GM21529 (cell line): ENCODE results near the gene SP1.
"Not testable (repeated sequence)": the region's sequence is repeated elsewhere in the genome, so short reads cannot be mapped to it uniquely, and the experiment has no call there.

Experiments used
- ATAC-seq: cut with Tn5 transposase; IDR thresholded peaks from one replicate; pipeline ENCODE4 v1.9.1; 2021; ENCODE audit not compliant: unreplicated experiment

SP1 gene

DNA sequence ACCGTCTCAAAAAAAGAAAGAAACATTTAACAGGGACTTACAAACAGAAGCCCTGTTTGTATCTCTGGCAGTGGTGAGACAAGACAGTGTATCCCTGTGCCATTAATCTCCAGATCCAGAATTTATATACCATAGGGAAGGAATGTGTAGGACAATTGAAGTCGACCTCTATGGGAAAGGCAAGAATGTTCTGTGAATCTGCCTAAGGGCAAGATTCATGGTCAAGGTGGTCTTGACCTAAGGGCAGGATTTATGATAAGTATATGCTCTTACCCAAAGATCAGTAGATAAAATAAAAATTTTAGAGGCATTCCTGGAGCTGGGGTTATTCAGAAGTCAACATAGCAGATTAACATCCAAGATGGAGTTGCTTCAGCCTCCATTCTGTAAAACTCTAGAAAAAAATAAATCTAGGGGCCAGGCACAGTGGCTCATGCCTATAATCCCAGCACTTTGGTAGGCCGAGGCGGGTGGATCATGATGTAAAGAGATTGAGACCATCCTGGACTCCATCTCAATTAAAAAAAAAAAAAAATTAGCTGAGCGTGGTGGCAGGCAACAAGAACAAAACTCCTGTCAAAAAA is 21.0 kb upstream of the SP1 start:
- no peak for ATAC-seq

DNA sequence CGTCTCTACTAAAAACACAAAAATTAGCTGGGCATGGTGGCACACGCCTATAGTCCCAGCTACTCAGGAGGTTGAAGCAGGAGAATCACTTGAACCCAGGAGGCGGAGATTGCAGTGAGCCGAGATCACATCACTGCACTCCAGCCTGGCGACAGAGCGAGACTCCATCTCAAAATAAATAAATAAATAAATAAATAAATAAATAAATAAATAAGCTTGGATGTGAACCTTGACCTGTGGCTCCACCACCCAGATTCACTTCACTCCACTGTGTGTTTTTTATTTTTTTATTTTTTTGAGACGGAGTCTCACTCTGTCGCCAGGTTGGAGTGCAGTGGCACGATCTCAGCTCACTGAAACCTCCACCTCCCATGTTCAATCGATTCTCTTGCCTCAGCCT is 18.3 kb upstream of the SP1 start:
- not testable (repeated sequence) for ATAC-seq

DNA sequence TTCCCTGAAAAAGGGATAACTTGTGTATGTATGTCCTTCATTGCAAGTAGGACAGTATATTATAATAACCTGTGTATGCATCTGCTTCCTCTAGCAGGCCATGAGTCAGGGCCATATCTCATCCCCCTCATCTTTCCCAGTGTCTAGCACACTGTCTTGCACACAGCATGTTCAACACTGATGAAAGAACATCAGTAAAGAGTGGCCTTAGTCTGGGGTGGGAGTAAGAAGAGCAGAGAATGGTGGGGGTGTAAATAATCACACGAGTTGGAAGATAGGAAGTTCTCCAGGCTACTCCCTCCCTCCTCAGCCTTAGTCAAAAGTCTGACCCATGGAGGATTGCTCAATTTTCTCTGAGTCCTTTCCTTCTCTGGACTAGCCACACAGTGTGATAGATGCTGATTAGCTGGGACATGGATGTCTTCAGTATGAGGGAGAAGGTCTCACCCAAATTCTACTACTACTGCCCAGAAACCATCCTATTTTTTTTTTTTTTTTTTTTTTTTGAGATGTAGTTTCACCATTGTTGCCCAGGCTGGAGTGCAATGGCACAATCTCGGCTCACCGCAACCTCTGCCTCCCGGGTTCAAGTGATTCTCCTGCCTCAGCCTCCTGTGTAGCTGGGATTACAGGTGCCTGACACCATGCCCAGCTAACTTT is 14.6 kb upstream of the SP1 start:
- ATAC-seq, result no peak

DNA sequence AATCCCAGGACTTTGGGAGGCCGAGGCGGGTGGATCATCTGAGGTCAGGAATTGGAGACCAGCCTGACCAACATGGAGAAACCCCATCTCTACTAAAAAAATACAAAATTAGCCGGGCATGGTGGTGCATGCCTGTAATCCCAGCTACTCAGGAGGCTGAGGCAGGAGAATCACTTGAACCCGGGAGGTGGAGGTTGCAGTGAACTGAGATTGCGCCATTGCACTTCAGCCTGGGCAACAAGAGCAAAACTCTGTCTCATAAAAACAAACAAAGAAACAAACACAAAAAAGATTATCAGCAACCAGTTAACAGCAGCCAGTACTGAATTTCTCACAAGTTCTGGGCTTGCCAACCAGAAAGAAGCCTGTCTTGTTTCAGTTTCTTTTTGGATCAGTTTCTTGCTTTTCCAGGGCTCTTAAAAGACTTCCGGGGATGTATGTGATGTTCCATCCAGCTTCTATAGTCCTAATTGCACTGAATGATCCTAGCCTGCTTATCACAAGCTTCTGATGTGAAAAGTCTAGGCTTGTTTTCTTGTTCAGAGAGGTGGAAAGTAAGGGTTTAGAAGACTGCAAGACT is 6.3 kb upstream of the SP1 start:
- ATAC-seq, result not testable (repeated sequence)

DNA sequence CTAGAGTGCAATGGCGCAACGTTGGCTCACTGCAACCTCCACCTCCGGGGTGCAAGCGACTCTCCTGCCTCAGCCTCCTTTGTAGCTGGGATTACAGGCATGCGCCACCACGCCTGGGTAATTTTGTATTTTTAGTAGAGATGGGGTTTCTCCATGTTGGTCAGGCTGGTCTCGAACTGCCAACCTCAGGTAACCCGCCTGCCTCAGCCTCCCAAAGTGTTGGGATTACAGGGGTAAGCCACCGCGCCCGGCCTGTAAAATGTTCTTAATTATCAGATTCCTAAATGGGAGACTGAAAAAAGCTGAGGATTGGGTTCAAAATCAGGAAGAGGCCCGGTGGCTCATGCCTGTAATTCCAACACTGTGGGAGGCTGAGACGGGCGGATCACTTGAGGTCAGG is 5.7 kb upstream of the SP1 start:
- ATAC-seq, result not testable (repeated sequence)

DNA sequence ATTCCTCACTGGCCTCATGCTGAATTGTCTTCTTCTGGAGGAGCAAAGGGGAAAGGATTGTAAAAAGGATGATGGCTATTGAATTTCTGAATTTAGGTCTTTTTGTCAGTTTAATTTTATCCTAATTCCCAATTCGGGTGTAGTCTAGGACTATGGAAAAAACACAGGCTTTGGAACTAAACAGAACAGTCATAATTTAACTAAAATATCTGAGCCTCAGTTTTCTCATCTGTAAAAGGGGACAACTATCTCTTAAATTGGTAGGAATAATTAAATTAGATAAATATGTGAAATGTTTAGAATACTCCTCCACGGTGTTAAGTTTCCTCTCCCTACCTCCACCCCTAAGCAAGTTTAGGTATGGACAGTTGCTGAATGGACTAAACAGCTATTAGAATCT is 3.2 kb upstream of the SP1 start:
- ATAC-seq, result no peak

DNA sequence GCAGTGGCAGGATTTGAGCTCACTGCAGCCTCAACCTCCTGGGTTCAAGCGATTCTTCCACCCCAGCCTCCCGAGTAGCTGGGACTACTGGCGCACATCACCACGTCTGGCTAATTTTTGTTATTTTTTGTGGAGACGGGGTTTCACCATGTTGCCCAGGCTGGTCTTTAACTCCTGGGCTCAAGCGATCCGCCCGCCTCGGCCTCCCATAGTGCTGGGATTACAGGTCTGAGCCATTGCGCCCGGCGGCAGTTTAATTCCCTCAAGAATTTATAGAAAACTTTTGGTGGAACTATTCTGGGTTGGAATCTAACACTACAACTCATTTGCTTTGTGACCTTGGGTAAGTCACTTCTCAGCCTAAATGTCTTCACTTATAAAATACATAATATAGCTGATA is 1.8 kb upstream of the SP1 start:
- ATAC-seq, result no peak

DNA sequence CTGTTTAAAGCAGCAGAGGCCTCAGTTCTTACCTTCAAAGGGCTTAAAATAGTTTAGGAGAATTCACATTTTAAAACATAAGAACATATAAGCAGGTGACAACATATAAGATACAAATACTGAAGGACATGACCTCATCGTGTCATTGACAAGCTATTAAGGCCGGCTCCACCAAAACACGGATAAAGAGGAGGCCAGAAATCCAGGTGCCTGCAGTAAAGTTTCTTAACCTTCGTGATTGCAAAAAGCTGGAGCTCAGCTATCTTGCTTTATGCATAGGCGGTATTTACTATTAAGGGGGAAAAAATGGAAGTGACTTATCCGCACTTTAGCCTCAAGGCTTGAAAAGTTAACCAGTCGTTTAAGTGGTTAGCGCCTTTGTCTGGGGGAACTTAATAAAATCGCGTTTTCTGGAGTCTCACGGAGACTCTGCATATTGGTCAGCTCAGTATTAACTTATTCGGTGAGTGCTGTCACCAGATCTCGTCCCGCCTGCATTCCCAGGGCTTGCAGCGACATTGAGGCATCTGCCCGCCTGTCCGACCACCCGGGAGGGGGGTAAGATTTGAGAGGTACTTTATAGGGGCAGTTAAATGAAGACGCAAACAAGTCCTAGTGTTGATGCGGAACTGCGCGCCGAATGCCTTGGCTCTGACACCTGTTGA is 1.1 kb upstream of the SP1 start:
- ATAC-seq, result no peak

DNA sequence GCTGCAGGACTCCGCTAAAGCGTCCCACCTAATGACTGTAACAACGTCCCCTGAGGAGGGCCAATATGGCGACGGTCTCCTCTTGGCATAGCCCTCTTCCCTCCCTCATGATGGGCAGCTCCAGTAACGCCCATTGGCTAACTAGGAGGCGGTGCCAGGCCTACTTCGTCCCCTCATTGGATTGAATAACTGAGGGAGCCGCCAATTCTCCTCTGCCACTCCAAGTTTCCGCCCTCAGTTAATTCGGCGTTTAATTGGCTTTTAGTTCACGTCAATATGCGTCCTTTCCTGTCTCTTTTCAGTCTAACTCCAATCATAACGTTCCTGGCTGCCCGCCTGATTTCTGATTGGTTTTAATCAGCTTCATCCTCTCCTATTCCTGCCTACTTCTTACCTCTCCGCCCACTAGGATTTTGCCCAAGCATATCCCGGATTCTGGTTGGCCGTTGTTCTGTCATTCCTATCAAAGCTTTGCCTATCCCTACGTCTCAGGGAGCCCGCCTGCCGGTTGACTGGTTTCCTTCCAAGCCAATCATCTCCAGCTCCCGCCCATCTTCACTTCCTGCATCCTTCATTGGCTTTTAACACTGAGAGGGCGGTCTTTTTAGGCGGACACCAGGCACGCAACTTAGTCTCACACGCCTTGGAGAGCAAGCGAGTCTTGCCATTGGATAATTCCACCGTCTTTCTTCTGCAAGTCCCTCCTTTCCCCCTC is 430 bp upstream of the SP1 start:
- peak; percentile 68 for ATAC-seq

DNA sequence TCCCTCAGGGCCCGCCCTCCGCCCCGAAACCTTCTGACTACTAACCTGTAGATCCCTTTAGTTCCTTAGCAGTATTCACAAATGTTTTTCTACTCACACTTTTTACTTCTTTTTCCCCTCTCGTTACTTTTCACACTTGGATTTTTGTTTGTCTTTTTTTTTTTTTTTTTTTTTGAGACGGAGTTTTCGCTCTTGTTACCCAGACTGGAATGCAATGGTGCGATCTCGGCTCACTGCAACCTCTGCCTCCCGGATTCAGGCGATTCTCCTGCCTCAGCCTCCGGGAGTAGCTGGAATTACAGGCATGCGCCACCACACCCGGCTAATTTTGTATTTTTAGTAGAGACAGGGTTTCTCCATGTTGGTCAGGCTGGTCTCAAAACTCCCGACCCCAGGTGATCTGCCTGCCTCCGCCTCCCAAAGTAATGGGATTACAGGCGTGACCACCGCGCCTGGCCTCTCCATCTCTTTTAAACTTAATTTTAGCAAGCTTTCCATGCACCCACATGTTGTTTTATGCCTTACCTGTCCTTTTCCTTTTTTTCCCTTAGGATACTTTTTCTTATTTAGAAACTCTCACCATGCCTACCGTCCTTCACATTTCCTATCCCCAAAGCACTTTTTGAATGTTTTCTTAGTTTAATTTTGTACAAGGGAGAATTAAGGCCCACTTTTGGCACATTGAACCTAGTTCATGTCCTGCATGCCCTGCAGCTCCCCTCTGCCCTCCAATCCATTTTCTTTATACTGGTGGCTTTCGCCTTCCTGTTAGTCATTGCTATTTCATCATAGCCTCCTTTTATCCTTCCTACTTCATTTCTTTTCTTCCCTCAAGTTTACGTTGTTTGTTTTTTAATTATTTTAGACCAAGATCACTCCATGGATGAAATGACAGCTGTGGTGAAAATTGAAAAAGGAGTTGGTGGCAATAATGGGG is 1.1 kb downstream of the SP1 start:
- ATAC-seq, result no peak

DNA sequence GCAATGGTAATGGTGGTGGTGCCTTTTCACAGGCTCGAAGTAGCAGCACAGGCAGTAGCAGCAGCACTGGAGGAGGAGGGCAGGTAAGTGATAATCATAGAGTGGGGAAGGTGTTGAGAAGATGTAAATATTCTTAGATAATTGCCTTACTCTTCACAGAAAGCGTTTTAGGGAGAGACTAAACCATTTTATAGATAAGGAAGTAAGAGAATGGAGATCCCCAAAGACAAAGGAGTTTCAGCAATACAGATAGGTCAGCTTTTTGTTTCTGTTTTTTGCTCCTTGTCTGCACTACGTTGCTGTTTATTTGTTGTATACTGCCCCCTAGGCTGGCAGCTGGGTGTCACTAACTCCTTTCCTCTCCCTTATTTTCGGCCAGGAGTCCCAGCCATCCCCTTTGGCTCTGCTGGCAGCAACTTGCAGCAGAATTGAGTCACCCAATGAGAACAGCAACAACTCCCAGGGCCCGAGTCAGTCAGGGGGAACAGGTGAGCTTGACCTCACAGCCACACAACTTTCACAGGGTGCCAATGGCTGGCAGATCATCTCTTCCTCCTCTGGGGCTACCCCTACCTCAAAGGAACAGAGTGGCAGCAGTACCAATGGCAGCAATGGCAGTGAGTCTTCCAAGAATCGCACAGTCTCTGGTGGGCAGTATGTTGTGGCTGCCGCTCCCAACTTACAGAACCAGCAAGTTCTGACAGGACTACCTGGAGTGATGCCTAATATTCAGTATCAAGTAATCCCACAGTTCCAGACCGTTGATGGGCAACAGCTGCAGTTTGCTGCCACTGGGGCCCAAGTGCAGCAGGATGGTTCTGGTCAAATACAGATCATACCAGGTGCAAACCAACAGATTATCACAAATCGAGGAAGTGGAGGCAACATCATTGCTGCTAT is 2.0 kb downstream of the SP1 start:
- ATAC-seq, result no peak

DNA sequence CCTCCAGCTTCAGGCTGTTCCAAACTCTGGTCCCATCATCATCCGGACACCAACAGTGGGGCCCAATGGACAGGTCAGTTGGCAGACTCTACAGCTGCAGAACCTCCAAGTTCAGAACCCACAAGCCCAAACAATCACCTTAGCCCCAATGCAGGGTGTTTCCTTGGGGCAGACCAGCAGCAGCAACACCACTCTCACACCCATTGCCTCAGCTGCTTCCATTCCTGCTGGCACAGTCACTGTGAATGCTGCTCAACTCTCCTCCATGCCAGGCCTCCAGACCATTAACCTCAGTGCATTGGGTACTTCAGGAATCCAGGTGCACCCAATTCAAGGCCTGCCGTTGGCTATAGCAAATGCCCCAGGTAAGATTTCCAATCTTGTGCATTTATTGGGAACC is 3.3 kb downstream of the SP1 start:
- no peak for ATAC-seq

DNA sequence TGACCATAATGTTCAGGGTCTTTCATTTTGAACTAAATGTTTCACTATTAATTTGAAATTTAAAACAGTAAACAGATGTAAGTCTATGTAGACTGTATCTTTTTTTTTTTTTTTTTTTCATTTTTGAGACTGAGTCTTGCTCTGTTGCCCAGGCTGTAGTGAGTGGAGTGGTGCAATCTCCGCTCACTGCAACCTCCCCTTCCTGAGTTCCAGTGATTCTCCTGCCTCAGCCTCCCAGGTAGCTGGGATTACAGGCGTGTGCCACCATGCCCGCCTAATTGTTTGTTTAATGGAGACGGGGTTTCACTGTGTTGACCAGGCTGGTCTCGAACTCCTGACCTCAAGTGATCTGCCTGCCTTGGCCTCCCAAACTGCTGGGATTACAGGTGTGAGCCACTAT is 6.4 kb downstream of the SP1 start:
- ATAC-seq, result not testable (repeated sequence)

DNA sequence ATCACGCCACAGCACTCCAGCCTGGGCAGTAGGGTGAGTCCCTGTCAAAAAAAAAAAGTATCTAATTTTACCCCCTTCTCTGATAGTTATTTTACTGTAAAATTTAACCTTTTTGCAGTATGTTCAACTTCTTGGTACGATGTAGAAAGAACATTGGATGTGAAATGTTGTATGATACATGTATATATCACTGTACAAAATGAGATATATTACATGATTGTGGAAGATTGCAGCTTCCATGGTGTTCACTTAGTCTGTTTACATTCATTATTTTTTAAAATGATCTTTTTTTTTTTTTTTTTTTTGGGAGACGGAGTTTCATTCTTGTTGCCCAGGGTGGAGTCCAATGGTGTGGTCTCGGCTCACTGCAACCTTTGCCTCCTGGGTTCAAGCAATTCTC is 9.0 kb downstream of the SP1 start:
- ATAC-seq, result no peak

DNA sequence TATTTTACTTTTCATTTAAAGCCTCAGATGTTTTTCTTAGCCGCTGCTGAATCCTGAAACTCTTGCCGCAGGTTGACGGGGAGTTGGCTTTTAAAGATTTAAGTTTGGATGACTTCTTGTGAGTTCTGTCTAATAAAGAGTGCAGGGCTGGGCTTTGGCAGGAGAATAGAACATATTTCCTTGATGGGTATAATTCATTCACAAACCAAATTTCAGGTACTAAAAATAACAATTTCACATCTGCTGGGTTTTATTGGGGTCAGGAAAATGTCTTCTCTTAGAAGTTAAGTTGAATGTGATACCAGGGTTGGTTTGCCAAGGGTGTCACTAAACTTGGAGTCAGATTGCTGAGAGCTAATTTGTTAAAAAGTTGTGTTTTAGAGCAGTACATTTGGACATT is 9.7 kb downstream of the SP1 start:
- no peak for ATAC-seq

DNA sequence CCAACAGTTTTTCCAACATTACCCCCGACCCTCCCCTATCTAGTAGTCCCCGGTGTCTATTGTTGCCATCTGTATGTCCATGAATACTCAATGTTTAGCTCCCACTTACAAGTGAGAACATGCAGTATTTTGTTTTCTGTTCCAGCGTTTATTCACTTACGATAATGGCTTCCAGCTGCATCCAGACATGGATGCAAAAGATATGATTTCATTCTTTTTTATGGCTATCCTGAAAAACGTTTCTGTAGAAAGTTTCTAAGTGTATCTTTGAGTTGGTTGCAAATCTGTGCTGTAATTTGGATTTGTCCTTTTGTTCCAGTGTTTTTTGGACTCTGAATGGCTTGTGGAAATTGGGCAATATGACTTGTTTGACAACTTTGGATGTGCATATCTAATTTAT is 11.7 kb downstream of the SP1 start:
- ATAC-seq, result no peak

DNA sequence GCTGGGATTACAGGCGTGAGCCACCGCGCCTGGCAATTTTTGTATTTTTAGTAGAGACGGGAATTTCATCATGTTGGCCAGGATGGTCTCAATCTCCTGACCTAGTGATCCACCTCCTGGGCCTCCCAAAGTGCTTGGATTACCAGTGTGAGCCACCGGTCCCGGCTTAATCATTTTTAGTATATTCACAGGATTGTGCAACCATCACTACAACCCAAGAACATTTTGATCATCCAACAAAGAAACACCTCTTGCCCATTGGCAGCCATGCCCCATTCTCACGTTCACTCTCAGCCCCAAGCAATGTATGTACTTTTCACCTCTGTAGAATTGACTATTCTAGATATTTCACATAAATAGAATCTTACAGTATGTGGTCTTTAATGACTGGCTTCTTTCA is 19.9 kb downstream of the SP1 start:
- ATAC-seq, result no peak

DNA sequence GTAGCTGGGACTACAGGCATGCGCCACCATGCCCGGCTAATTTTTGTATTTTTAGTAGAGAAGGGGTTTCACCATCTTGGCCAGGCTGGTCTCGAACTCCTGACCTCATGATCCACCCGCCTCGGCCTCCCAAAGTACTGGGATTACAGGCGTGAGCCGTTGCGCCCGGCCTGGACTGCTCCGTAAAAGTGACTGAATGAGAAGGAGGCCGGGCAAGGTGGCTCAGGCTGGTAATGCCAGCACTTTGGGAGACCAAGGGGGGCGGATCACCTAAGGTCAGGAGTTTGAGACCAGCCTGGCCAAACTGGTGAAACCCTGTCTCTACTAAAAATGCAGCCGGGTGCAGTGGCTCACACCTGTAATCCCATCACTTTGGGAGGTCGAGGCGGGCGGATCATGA is 22.4 kb downstream of the SP1 start:
- not testable (repeated sequence) for ATAC-seq

DNA sequence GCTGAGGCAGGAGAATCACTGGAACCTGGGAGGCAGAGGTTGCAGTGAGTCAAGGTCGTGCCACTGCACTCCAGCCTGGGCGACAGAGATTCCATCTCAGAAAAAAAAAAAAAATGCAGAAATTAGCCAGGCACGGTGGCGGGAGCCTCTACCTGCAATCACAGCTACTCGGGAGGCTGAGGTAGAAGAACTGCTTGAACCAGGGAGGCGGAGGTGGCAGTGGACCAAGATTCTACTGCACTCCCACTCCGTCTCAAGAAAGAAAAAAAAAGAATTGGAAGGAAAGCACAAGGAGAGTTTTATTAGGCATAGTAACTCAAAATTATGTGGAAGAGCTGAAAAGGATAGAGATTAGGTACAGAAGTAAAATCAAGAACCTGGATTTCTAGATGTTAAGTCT is 22.9 kb downstream of the SP1 start:
- ATAC-seq, result no peak

DNA sequence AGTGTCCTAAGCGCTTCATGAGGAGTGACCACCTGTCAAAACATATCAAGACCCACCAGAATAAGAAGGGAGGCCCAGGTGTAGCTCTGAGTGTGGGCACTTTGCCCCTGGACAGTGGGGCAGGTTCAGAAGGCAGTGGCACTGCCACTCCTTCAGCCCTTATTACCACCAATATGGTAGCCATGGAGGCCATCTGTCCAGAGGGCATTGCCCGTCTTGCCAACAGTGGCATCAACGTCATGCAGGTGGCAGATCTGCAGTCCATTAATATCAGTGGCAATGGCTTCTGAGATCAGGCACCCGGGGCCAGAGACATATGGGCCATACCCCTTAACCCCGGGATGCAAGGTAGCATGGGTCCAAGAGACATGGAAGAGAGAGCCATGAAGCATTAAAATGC is 31.0 kb downstream of the SP1 start:
- ATAC-seq, result no peak
